ENCODE results near the gene CRELD2.

Gene CRELD2

DNA sequence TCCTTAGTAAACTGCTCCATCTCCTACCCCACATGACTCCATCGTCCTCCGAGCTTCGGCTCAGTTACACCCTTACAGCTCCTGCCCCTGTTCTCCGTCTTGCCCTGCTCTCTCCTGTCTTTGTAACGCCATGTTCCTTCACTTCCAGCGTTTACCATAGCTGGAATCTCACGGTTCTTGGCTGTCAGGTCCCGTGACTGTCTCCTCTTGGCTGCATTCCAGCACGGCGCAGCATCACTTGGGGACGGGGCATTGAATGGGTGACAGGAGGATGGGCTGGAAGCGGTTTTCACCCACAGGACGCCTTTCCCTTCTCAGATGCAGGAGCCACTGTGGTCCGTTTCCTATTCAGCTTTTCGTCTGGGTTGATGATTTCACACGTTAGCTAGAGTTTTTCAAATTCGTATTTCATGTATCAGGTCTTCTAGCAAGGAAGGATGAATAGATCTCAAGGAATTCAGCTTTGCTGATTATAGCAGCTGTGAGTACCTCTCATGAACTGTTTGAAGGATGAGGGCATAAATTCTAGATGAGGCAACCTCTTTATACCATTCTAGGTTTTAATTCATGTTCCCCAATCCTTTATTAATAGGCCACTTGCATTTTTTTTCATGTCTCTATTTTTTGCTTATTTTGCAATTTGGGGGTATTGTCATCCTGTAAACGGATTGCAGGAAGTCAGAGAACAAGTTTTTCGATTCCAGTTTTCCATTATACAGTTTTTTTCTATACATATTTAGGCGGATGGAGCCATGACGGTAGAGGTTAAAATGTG lies 35.7 kb upstream of the CRELD2 start:
- no peaks in the 10 kb centered on the region for H4K20me1 ChIP-seq (ENCODE audit: insufficient read depth, low read length)
- no peaks in the 10 kb centered on the region for H3K27me3 ChIP-seq (replicated peaks; ENCODE audit: insufficient read depth, low read length)
- H3K4me2 ChIP-seq (ENCODE audit: low read depth, low read length): no peak overlapping the region
- H3K4me1 ChIP-seq (ENCODE audit: low read length): peaks cover 16% of the 10 kb centered on the region
- peaks cover 9% of the 10 kb centered on the region for H3F3A ChIP-seq (ENCODE audit: insufficient read depth, low read length)
- H3K9ac ChIP-seq (ENCODE audit: low read length): no peak overlapping the region
- H3K36me3 ChIP-seq (replicated peaks; ENCODE audit: insufficient read depth, low read length): peaks cover 34% of the 10 kb centered on the region
- no peaks in the 10 kb centered on the region for H3K9me3 ChIP-seq (replicated peaks; ENCODE audit: insufficient read depth, low read length)
- H3K4me3 ChIP-seq (ENCODE audit: low read length): no peak overlapping the region
- H3K79me2 ChIP-seq (ENCODE audit: low read length): peaks cover 93% of the 10 kb centered on the region
- H3K27ac ChIP-seq (ENCODE audit: low read length): no peak overlapping the region
- no peak for TF ChIP-seq EZH2 (optimal IDR thresholded peaks at IDR 0.05; ENCODE audit: low read depth, low read length)
- TF ChIP-seq EZH2phosphoT487 (IDR thresholded peaks at IDR 0.05; ENCODE audit: low read length): no peak
- TF ChIP-seq CTCF (IDR thresholded peaks at IDR 0.05; ENCODE audit: low read length): no peak
- DNase-seq: no peak
- no peak overlapping the region for H2AFZ ChIP-seq (ENCODE audit: low read length)
- no peaks in the 10 kb centered on the region for H3K9me2 ChIP-seq (replicated peaks; ENCODE audit: insufficient read depth, low read length)

DNA sequence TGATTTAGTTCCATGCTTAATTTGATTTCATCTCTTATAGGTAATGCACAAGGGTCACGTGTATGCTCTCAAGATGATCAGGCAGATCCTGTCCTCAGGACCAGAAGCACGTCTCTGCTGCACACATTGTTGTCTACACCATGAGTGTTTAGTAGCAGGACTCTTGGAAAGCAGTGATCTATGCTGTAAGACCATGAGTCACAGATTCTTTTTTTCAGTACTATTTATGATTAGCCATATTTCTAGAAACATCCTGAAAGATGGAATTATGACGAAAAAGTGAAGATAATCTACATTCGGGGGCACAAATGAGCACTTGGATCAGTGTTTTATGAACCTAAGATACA lies 35.2 kb upstream of the CRELD2 start:
- H3K79me2 ChIP-seq (ENCODE audit: low read length): peaks cover 94% of the 10 kb centered on the region
- TF ChIP-seq EZH2 (optimal IDR thresholded peaks at IDR 0.05; ENCODE audit: low read depth, low read length) (no peak), EZH2phosphoT487 (IDR thresholded peaks at IDR 0.05; ENCODE audit: low read length) (no peak), CTCF (IDR thresholded peaks at IDR 0.05; ENCODE audit: low read length) (no peak)
- H3K36me3 ChIP-seq (replicated peaks; ENCODE audit: insufficient read depth, low read length): peaks cover 34% of the 10 kb centered on the region
- peaks cover 16% of the 10 kb centered on the region for H3K4me1 ChIP-seq (ENCODE audit: low read length)
- no peaks in the 10 kb centered on the region for H4K20me1 ChIP-seq (ENCODE audit: insufficient read depth, low read length)
- H3K27me3 ChIP-seq (replicated peaks; ENCODE audit: insufficient read depth, low read length): no peaks in the 10 kb centered on the region
- H3K4me2 ChIP-seq (ENCODE audit: low read depth, low read length): no peak overlapping the region
- H3K9me2 ChIP-seq (replicated peaks; ENCODE audit: insufficient read depth, low read length): no peaks in the 10 kb centered on the region
- DNase-seq: no peak
- H3K27ac ChIP-seq (ENCODE audit: low read length): no peak overlapping the region
- H3F3A ChIP-seq (ENCODE audit: insufficient read depth, low read length): peaks cover 9% of the 10 kb centered on the region
- H2AFZ ChIP-seq (ENCODE audit: low read length): no peak overlapping the region
- no peak overlapping the region for H3K9ac ChIP-seq (ENCODE audit: low read length)
- no peak overlapping the region for H3K4me3 ChIP-seq (ENCODE audit: low read length)
- no peaks in the 10 kb centered on the region for H3K9me3 ChIP-seq (replicated peaks; ENCODE audit: insufficient read depth, low read length)

- Histone ChIP-seq H3K27ac (ENCODE audit: low read length) (no peak overlapping the region), H3F3A (ENCODE audit: insufficient read depth, low read length) (peaks cover 9% of the 10 kb centered on the region), H3K9ac (ENCODE audit: low read length) (no peak overlapping the region), H3K4me2 (ENCODE audit: low read depth, low read length) (no peak overlapping the region), H3K9me3 (replicated peaks; ENCODE audit: insufficient read depth, low read length) (no peaks in the 10 kb centered on the region), H3K4me1 (ENCODE audit: low read length) (peaks cover 16% of the 10 kb centered on the region), H3K27me3 (replicated peaks; ENCODE audit: insufficient read depth, low read length) (no peaks in the 10 kb centered on the region), H3K36me3 (replicated peaks; ENCODE audit: insufficient read depth, low read length) (peaks cover 34% of the 10 kb centered on the region), H3K4me3 (ENCODE audit: low read length) (no peak overlapping the region), H3K79me2 (ENCODE audit: low read length) (peaks cover 91% of the 10 kb centered on the region), H2AFZ (ENCODE audit: low read length) (no peak overlapping the region), H4K20me1 (ENCODE audit: insufficient read depth, low read length) (no peaks in the 10 kb centered on the region), H3K9me2 (replicated peaks; ENCODE audit: insufficient read depth, low read length) (no peaks in the 10 kb centered on the region)
- TF ChIP-seq EZH2 (optimal IDR thresholded peaks at IDR 0.05; ENCODE audit: low read depth, low read length): no peak
- no peak for TF ChIP-seq CTCF (IDR thresholded peaks at IDR 0.05; ENCODE audit: low read length)
- TF ChIP-seq EZH2phosphoT487 (IDR thresholded peaks at IDR 0.05; ENCODE audit: low read length): no peak
- no peak for DNase-seq
These were observed 34.4 kb upstream of the CRELD2 start for GRCh38 chr22:49884075-49884474.

Data from MM.1S (cell line).